Left lung (tissue), 14 donors: ENCODE data around the gene PHACTR1. TPM values are rescaled to one million over a fixed set of nuclear protein-coding genes. Genes with fewer than 3 reads are reported as not detected.

Experiments used
- ATAC-seq: fragments of 200-7000 bp; cut with Tn5 transposase; one replicate; pipeline ENCODE4 v1.9.1; 2020; ENCODE audit warnings: moderate library complexity
- DNase-seq, 4 donors: peaks; one replicate each; pipeline ENCODE4 v3.0.0-alpha.2; 2013 to 2020
- H3K27ac ChIP-seq, 2 donors: fragments of 200-600 bp; sonication (generic) in 1 of 2; one replicate each; pipeline versions ENCODE4 v1.5.0 to v1.8.0; 2020 to 2021
- H3K27me3 ChIP-seq, 2 donors: fragments of 200-600 bp; sonication (generic) in 1 of 2; one replicate each; pipeline versions ENCODE4 v1.5.0 to v1.8.0; 2020 to 2021
- H3K36me3 ChIP-seq, 2 donors: fragments of 200-600 bp; sonication (generic) in 1 of 2; one replicate each; pipeline versions ENCODE4 v1.5.0 to v1.8.0; 2020 to 2021
- H3K4me1 ChIP-seq, 2 donors: fragments of 200-600 bp; one replicate each; pipeline ENCODE4 v1.8.0; 2021
- H3K4me3 ChIP-seq, 2 donors: fragments of 200-600 bp; sonication (generic) in 1 of 2; one replicate each; pipeline versions ENCODE4 v1.5.0 to v1.8.0; 2020 to 2021; ENCODE audit warnings: mild to moderate bottlenecking in 1 of 2
- H3K9me3 ChIP-seq, 2 donors: fragments of 200-600 bp; sonication (generic) in 1 of 2; one replicate each; pipeline versions ENCODE4 v1.5.0 to v1.8.0; 2020 to 2021
- intact Hi-C, 2 donors: fragments of 100-400 bp; cut with DNase I; formaldehyde crosslinking; loops; one replicate each; pipeline versions ENCODE4 v1.11.2 to v1.14.2; 2022
- long read RNA-seq, 12 donors: library from polyadenylated mRNA in 2 of 12; unstranded in 2 of 12; transcript quantifications; one replicate each; pipeline ENCODE4 v2.0.0 and lab custom pipeline, GENCODE V29; 2019 to 2026
- polyA plus RNA-seq, 6 donors: library from polyadenylated mRNA; unstranded; fragments of 120-200 nt; gene quantifications; one replicate each; pipeline ENCODE4 v1.2.1, GENCODE V29; 2013; ENCODE audit not compliant: insufficient read length in 6 of 6
- total RNA-seq, 2 donors: library from RNA; stranded (reverse); fragmentation: NEBNext Ultra II Directional; extraction: Animal tissue kit (Norgen Biotek cat#: 25700); gene quantifications; one replicate each; pipeline ENCODE4 v1.2.1, GENCODE V29; 2021
- TF ChIP-seq, protein P1 (sequence below), 2 donors: fragments of 200-600 bp; sonication (generic) in 1 of 2; IDR thresholded peaks; one replicate each; pipeline versions ENCODE4 v1.5.0 to v1.8.0; 2021; ENCODE audit warnings: antibody characterized with exemption in 2 of 2
- donor health status: DM: no; HTN: yes; CAD: no.
- donor health status: DM: no; HTN: no; CAD: no.

The PHACTR1 gene
- total RNA-seq (10 to 100 TPM; 47.0 to 53.3 TPM), polyA plus RNA-seq (10 to 100 TPM; 12.1 to 18.4 (median 14.4) TPM)
- long read RNA-seq, donor 1, partial matches to known transcripts, result 16 of 19 reads
- long read RNA-seq, donor 1, other reads (novel, unspliced or antisense), result 0 of 19 reads
- long read RNA-seq, donor 2, result 0 reads
- long read RNA-seq, donor 3, partial matches to known transcripts, result 7 of 7 reads
- long read RNA-seq, donor 3, other reads (novel, unspliced or antisense), result 0 of 7 reads
- long read RNA-seq, donor 4, partial matches to known transcripts, result 1 of 11 reads
- long read RNA-seq, donor 4, other reads (novel, unspliced or antisense), result 9 of 11 reads
- long read RNA-seq, donor 5, result 0 reads
- long read RNA-seq, donor 6, partial matches to known transcripts, result 19 of 20 reads
- long read RNA-seq, donor 6, other reads (novel, unspliced or antisense), result 0 of 20 reads
- long read RNA-seq, donor 7, result 0 reads
- long read RNA-seq, donor 8, result 0 reads
- long read RNA-seq, donor 9, result 0 reads
- long read RNA-seq, donor 10, transcript PHACTR1-203 (5 exons, 943 nt), result major isoform, 7 of 19 reads
- long read RNA-seq, donor 10, partial matches to known transcripts, result 1 of 19 reads
- long read RNA-seq, donor 10, other reads (novel, unspliced or antisense), result 11 of 19 reads
- long read RNA-seq, donor 11, partial matches to known transcripts, result 49 of 66 reads
- long read RNA-seq, donor 11, other reads (novel, unspliced or antisense), result 14 of 66 reads
- long read RNA-seq, donor 12, partial matches to known transcripts, result 0 of 1 reads
- long read RNA-seq, donor 12, other reads (novel, unspliced or antisense), result 0 of 1 reads

DNA sequence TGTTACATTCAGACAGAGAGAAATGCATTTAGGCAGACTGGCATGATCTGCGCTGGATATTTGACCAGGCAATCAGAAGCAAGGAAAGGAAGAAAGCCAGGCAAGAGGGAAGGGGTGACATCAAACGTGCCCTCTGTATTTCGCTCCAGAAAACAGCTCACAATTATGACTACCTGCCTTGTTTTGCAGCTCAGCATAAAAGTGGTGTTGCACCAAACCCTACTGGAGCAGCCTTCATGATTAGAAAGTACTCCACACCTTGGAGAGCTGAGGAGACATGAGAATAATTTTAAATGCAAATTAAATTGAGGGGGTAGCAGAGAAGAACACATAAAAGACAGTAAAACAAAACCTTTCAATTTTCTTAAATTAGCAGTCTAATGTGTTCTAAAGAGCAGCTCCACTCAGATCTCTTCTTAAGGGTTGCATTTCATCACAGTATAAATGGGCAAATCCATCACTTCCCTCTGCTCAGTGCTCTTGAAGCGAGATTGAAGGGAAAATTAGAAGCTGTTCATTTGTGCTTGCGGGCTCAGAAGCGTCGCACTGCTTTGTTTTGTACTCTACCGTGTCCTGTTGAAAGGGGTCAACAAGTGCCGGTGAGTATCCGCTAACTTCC lies at the start of gene PHACTR1:
PHACTR1 (plus strand) TSS at position 470 of the 619 bp plus-strand sequence.
- TF ChIP-seq, protein P1, sequence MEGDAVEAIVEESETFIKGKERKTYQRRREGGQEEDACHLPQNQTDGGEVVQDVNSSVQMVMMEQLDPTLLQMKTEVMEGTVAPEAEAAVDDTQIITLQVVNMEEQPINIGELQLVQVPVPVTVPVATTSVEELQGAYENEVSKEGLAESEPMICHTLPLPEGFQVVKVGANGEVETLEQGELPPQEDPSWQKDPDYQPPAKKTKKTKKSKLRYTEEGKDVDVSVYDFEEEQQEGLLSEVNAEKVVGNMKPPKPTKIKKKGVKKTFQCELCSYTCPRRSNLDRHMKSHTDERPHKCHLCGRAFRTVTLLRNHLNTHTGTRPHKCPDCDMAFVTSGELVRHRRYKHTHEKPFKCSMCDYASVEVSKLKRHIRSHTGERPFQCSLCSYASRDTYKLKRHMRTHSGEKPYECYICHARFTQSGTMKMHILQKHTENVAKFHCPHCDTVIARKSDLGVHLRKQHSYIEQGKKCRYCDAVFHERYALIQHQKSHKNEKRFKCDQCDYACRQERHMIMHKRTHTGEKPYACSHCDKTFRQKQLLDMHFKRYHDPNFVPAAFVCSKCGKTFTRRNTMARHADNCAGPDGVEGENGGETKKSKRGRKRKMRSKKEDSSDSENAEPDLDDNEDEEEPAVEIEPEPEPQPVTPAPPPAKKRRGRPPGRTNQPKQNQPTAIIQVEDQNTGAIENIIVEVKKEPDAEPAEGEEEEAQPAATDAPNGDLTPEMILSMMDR (IDR thresholded peaks at IDR 0.05), result no peak
- H3K36me3 ChIP-seq, result no peaks in the 10 kb centered on the region
- ATAC-seq (no peak), DNase-seq (no peak)
- no peaks in the 10 kb centered on the region for H3K4me1 ChIP-seq
- no peaks in the 10 kb centered on the region for H3K9me3 ChIP-seq
- H3K27ac ChIP-seq, result no peak within 1 kb of the TSS
- H3K4me3 ChIP-seq, result no peak within 1 kb of the TSS
- intact Hi-C loops, result no loop called here
- H3K27me3 ChIP-seq, result peaks cover 7 to 59% of the 10 kb centered on the region in 2 donors

DNA sequence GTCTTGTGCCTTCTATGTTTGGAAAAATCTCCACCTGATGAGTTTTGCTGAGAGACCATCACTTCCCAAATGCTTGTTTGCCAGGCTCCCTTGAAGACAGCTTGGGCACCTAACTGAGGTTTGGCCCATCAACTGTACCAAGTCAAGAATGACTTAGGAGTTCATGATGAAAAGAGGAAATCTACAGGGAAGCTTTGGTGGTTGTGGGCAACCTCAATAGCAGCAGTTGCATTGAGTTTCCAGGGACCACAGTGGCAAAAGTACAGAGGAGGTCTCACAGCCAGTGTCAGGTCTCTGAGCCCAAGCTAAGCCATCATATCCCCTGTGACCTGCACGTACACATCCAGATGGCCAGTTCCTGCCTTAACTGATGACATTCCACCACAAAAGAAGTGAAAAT lies 49.7 kb upstream of the PHACTR1 start:
- no peak for DNase-seq

DNA sequence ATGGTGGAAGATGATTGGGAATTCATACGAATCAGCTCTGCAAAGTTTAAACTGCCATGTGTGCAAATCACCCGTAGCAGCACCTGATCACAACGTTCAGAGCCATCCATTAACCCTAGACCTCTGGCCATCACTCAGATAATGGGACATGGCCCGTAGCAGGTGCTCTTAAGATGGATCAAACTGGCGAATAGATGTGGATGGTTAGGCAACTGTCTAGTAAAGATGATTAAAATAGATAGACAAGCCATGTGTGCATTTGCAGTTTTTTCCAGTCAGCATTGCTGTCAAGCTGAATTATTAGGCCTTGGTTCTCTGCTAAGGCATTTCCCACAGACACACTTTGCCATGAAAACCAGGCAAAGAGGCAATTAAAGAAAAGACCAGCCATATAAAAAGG lies 40.6 kb upstream of the PHACTR1 start:
- TF ChIP-seq, protein P1 (IDR thresholded peaks at IDR 0.05), result no peak
- no peak for ATAC-seq

More for the DNA sequence above, 49.7 kb upstream of the PHACTR1 start:
- ATAC-seq, result no peak
- H3K27ac ChIP-seq, result no peak overlapping the region
- H3K4me1 ChIP-seq, result no peaks in the 10 kb centered on the region
- intact Hi-C loops, result no loop called here
- H3K9me3 ChIP-seq, result no peaks in the 10 kb centered on the region
- H3K4me3 ChIP-seq, result no peak overlapping the region
- H3K27me3 ChIP-seq, result no peaks in the 10 kb centered on the region
- TF ChIP-seq, protein P1 (IDR thresholded peaks at IDR 0.05), result no peak
- H3K36me3 ChIP-seq, result no peaks in the 10 kb centered on the region

GRCh38 chr6:12679341-12679740 lies 37.2 kb upstream of the PHACTR1 start:
- H3K9me3 ChIP-seq, result no peaks in the 10 kb centered on the region
- intact Hi-C loops, result no loop called here
- H3K27ac ChIP-seq, result no peak overlapping the region
- ATAC-seq, result no peak
- no peaks in the 10 kb centered on the region for H3K36me3 ChIP-seq
- no peak overlapping the region for H3K4me3 ChIP-seq
- TF ChIP-seq, protein P1 (IDR thresholded peaks at IDR 0.05), result no peak
- no peaks in the 10 kb centered on the region for H3K27me3 ChIP-seq
- no peaks in the 10 kb centered on the region for H3K4me1 ChIP-seq
- DNase-seq, result no peak

More for the DNA sequence above, 40.6 kb upstream of the PHACTR1 start:
- H3K9me3 ChIP-seq, result no peaks in the 10 kb centered on the region
- H3K27ac ChIP-seq, result no peak overlapping the region
- no peaks in the 10 kb centered on the region for H3K36me3 ChIP-seq
- H3K27me3 ChIP-seq, result no peaks in the 10 kb centered on the region
- H3K4me3 ChIP-seq, result no peak overlapping the region
- H3K4me1 ChIP-seq, result no peaks in the 10 kb centered on the region
- intact Hi-C loops, result no loop called here
- no peak for DNase-seq

DNA sequence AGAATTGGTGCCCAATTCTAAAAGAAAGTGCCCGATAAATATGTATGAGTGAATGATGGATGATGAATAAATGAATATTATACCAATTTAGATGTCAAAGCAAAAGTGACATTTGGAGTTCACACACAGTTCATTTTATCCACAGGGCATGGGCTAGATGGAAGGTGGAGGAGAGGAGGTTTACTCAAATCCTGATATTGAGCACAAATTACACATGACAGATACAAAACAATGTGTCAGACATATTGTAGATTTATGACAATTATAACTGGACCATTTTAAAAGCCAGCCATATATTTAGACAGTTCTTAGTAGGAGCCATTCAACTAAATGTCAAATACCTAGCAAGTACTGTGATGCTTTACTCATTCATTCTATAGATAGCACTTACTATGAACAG lies 23.4 kb upstream of the PHACTR1 start:
- Histone ChIP-seq H3K27me3 (no peaks in the 10 kb centered on the region), H3K9me3 (no peaks in the 10 kb centered on the region), H3K4me1 (no peaks in the 10 kb centered on the region), H3K4me3 (no peak overlapping the region), H3K27ac (no peak overlapping the region), H3K36me3 (no peaks in the 10 kb centered on the region)
- TF ChIP-seq, protein P1 (IDR thresholded peaks at IDR 0.05), result no peak
- intact Hi-C loops, result no loop called here
- DNase-seq (no peak), ATAC-seq (no peak)
